ENCODE results near the gene MARCHF3. TPM values are rescaled to one million over a fixed set of nuclear protein-coding genes. Genes with fewer than 3 reads are reported as not detected.

Gene MARCHF3
- polyA plus RNA-seq, 1 donor from 2014 or later: 3.9 TPM

GRCh38 chr5:126938466-126938865, 91.9 kb downstream of the MARCHF3 start:
- Histone ChIP-seq H3K79me2 (replicated peaks; ENCODE audit: insufficient read depth, low read length) (no peaks in the 10 kb centered on the region), H4K20me1 (ENCODE audit: insufficient read depth) (no peaks in the 10 kb centered on the region), H3K9me3 (ENCODE audit: low read length) (no peaks in the 10 kb centered on the region), H3K9me2 (ENCODE audit: insufficient read depth, low read length) (no peaks in the 10 kb centered on the region), H3K4me2 (ENCODE audit: low read length) (no peak overlapping the region), H3K27me3 (ENCODE audit: insufficient read depth, low read depth, low read length) (no peaks in the 10 kb centered on the region), H3K36me3 (ENCODE audit: insufficient read depth, low read length) (no peaks in the 10 kb centered on the region), H3K4me3 (ENCODE audit: low read length) (no peak overlapping the region), H3K27ac (ENCODE audit: low read length) (no peak overlapping the region), H2AFZ (ENCODE audit: low read depth, low read length) (no peak overlapping the region), H3F3A (ENCODE audit: insufficient read depth, low read length, poor library complexity, severe bottlenecking) (no peaks in the 10 kb centered on the region), H3K9ac (ENCODE audit: low read length) (no peak overlapping the region)
- TF ChIP-seq POLR2AphosphoS5 (IDR thresholded peaks at IDR 0.05) (no peak), RAD21 (conservative IDR thresholded peaks at IDR 0.05) (no peak), EP300 (conservative IDR thresholded peaks at IDR 0.05; ENCODE audit: poor library complexity, severe bottlenecking) (no peak), SMC3 (conservative IDR thresholded peaks at IDR 0.05; ENCODE audit: poor library complexity) (no peak), MXI1 (conservative IDR thresholded peaks at IDR 0.05; ENCODE audit: poor library complexity, severe bottlenecking) (no peak), EZH2 (IDR thresholded peaks at IDR 0.05; ENCODE audit: borderline replicate concordance, insufficient read depth, low read length, poor library complexity, severe bottlenecking) (no peak), TAF1 (IDR thresholded peaks at IDR 0.05; ENCODE audit: low read depth) (no peak)
- TF ChIP-seq, protein P1, sequence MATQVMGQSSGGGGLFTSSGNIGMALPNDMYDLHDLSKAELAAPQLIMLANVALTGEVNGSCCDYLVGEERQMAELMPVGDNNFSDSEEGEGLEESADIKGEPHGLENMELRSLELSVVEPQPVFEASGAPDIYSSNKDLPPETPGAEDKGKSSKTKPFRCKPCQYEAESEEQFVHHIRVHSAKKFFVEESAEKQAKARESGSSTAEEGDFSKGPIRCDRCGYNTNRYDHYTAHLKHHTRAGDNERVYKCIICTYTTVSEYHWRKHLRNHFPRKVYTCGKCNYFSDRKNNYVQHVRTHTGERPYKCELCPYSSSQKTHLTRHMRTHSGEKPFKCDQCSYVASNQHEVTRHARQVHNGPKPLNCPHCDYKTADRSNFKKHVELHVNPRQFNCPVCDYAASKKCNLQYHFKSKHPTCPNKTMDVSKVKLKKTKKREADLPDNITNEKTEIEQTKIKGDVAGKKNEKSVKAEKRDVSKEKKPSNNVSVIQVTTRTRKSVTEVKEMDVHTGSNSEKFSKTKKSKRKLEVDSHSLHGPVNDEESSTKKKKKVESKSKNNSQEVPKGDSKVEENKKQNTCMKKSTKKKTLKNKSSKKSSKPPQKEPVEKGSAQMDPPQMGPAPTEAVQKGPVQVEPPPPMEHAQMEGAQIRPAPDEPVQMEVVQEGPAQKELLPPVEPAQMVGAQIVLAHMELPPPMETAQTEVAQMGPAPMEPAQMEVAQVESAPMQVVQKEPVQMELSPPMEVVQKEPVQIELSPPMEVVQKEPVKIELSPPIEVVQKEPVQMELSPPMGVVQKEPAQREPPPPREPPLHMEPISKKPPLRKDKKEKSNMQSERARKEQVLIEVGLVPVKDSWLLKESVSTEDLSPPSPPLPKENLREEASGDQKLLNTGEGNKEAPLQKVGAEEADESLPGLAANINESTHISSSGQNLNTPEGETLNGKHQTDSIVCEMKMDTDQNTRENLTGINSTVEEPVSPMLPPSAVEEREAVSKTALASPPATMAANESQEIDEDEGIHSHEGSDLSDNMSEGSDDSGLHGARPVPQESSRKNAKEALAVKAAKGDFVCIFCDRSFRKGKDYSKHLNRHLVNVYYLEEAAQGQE (IDR thresholded peaks at IDR 0.05; ENCODE audit: borderline replicate concordance): no peak
- TF ChIP-seq, protein P2, sequence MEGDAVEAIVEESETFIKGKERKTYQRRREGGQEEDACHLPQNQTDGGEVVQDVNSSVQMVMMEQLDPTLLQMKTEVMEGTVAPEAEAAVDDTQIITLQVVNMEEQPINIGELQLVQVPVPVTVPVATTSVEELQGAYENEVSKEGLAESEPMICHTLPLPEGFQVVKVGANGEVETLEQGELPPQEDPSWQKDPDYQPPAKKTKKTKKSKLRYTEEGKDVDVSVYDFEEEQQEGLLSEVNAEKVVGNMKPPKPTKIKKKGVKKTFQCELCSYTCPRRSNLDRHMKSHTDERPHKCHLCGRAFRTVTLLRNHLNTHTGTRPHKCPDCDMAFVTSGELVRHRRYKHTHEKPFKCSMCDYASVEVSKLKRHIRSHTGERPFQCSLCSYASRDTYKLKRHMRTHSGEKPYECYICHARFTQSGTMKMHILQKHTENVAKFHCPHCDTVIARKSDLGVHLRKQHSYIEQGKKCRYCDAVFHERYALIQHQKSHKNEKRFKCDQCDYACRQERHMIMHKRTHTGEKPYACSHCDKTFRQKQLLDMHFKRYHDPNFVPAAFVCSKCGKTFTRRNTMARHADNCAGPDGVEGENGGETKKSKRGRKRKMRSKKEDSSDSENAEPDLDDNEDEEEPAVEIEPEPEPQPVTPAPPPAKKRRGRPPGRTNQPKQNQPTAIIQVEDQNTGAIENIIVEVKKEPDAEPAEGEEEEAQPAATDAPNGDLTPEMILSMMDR (IDR thresholded peaks at IDR 0.05; ENCODE audit: poor library complexity, severe bottlenecking): no peak

- no peak overlapping the region for H3K4me2 ChIP-seq (ENCODE audit: low read length)
- no peaks in the 10 kb centered on the region for H4K20me1 ChIP-seq (ENCODE audit: insufficient read depth)
- H3K9me3 ChIP-seq (ENCODE audit: low read length): no peaks in the 10 kb centered on the region
- TF ChIP-seq, protein P2 (IDR thresholded peaks at IDR 0.05; ENCODE audit: poor library complexity, severe bottlenecking): no peak
- TF ChIP-seq MXI1 (conservative IDR thresholded peaks at IDR 0.05; ENCODE audit: poor library complexity, severe bottlenecking): no peak
- TF ChIP-seq EP300 (conservative IDR thresholded peaks at IDR 0.05; ENCODE audit: poor library complexity, severe bottlenecking): no peak
- TF ChIP-seq SMC3 (conservative IDR thresholded peaks at IDR 0.05; ENCODE audit: poor library complexity): no peak
- no peak for TF ChIP-seq RAD21 (conservative IDR thresholded peaks at IDR 0.05)
- TF ChIP-seq TAF1 (IDR thresholded peaks at IDR 0.05; ENCODE audit: low read depth): no peak
- TF ChIP-seq, protein P1 (IDR thresholded peaks at IDR 0.05; ENCODE audit: borderline replicate concordance): no peak
- no peak for TF ChIP-seq POLR2AphosphoS5 (IDR thresholded peaks at IDR 0.05)
- no peak for TF ChIP-seq EZH2 (IDR thresholded peaks at IDR 0.05; ENCODE audit: borderline replicate concordance, insufficient read depth, low read length, poor library complexity, severe bottlenecking)
- no peak overlapping the region for H3K27ac ChIP-seq (ENCODE audit: low read length)
- H2AFZ ChIP-seq (ENCODE audit: low read depth, low read length): no peak overlapping the region
- no peaks in the 10 kb centered on the region for H3F3A ChIP-seq (ENCODE audit: insufficient read depth, low read length, poor library complexity, severe bottlenecking)
- no peak overlapping the region for H3K4me3 ChIP-seq (ENCODE audit: low read length)
- H3K36me3 ChIP-seq (ENCODE audit: insufficient read depth, low read length): no peaks in the 10 kb centered on the region
- no peaks in the 10 kb centered on the region for H3K27me3 ChIP-seq (ENCODE audit: insufficient read depth, low read depth, low read length)
- no peaks in the 10 kb centered on the region for H3K9me2 ChIP-seq (ENCODE audit: insufficient read depth, low read length)
- no peaks in the 10 kb centered on the region for H3K79me2 ChIP-seq (replicated peaks; ENCODE audit: insufficient read depth, low read length)
- no peak overlapping the region for H3K9ac ChIP-seq (ENCODE audit: low read length)
Observed at GRCh38 chr5:126937771-126938170, 92.6 kb downstream of the MARCHF3 start.

Data from neural cell (in vitro differentiated cells).